Dendritic cell treated with granulocyte-macrophage colony-stimulating factor and Interleukin-4, amounts not matched to agents 40 ng/mL and 50 ng/mL, for 4 days (primary cell): ENCODE results near the gene ANAPC7.
A peak's percentile ranks its signal among the peaks of the same experiment; 100 is the strongest.
"Not testable (repeated sequence)": the region's sequence is repeated elsewhere in the genome, so short reads cannot be mapped to it uniquely, and the experiment has no call there.

Experiments used
- H3K27ac Mint-ChIP-seq: one replicate; pipeline ENCODE4 v1.8.0; 2022; ENCODE audit warnings: mild to moderate bottlenecking, mixed read lengths
- H3K27me3 Mint-ChIP-seq: one replicate; pipeline ENCODE4 v1.8.0; 2022; ENCODE audit warnings: mild to moderate bottlenecking, mixed read lengths
- H3K36me3 Mint-ChIP-seq: one replicate; pipeline ENCODE4 v1.8.0; 2022; ENCODE audit warnings: low read depth, mixed read lengths
- H3K4me1 Mint-ChIP-seq: one replicate; pipeline ENCODE4 v1.8.0; 2022; ENCODE audit warnings: low read depth, mixed read lengths
- H3K4me3 Mint-ChIP-seq: one replicate; pipeline ENCODE4 v1.8.0; 2022; ENCODE audit warnings: mild to moderate bottlenecking, moderate library complexity, mixed read lengths
- H3K9me3 Mint-ChIP-seq: one replicate; pipeline ENCODE4 v1.8.0; 2022; ENCODE audit warnings: mixed read lengths
- intact Hi-C: fragments of 100-400 bp; cut with micrococcal nuclease; formaldehyde crosslinking; loops from one replicate; pipeline ENCODE4 v1.15.0; 2022

ANAPC7 gene

GRCh38 chr12:110403146-110403975 lies at the start of gene ANAPC7:
ANAPC7 (minus strand) TSS chr12:110403708; CDS start chr12:110403627, 81 bp downstream.
- Mint-ChIP-seq H3K36me3 (peaks cover 35% of the 10 kb centered on the region), H3K9me3 (no peaks in the 10 kb centered on the region), H3K27me3 (no peaks in the 10 kb centered on the region), H3K27ac (peak within 1 kb of the TSS; percentile 98), H3K4me1 (peaks cover 7% of the 10 kb centered on the region), H3K4me3 (peak within 1 kb of the TSS; percentile 100)
- intact Hi-C loops: no loop called here

- Mint-ChIP-seq H3K36me3 (peaks cover 62% of the 10 kb centered on the region), H3K9me3 (no peaks in the 10 kb centered on the region), H3K4me1 (peaks cover 55% of the 10 kb centered on the region), H3K4me3 (no peak overlapping the region), H3K27ac (peak overlapping the region; percentile 100), H3K27me3 (no peaks in the 10 kb centered on the region)
- intact Hi-C loops: loop anchor here (2.0 to 5.0 kb wide), 4 partner anchors 18 to 436 kb away; partner anchors contain the start of genes FAM216A and GPN3
Measured at GRCh38 chr12:110451263-110451662, 47.8 kb upstream of the ANAPC7 start.

- peaks cover 57% of the 10 kb centered on the region for H3K4me1 Mint-ChIP-seq
- H3K27me3 Mint-ChIP-seq: no peaks in the 10 kb centered on the region
- peak within 1 kb of the TSS; percentile 100 for H3K27ac Mint-ChIP-seq
- H3K36me3 Mint-ChIP-seq: peaks cover 72% of the 10 kb centered on the region
- H3K9me3 Mint-ChIP-seq: no peaks in the 10 kb centered on the region
- H3K4me3 Mint-ChIP-seq: peak within 1 kb of the TSS; percentile 100
- intact Hi-C loops: loop anchor here (1.0 to 5.0 kb wide), 5 partner anchors 19 to 437 kb away; partner anchors contain the start of genes FAM216A and GPN3
Measured at GRCh38 chr12:110449799-110450497, 46.4 kb upstream of the ANAPC7 start, which contains the start of gene ARPC3. ARPC3 (minus strand) TSS chr12:110450337; CDS start chr12:110450260, 77 bp downstream.

DNA sequence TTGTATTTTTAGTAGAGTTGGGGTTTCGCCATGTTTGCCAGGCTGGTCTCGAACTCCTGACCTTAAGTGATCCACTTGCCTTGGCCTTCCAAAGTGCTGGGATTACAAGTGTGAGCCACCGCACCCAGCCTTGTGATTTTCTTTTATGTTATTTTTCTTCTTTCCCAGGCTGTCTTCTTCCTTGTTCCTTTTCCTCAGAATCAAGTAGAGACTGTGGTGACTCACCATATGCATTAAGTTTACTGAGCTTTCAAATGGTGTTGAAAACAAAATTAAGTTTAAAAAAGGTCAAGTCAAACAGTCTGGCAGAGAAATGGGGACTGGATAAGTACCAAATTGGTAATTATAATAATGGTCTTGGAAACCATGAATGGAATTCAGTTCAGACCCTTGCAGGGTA lies 40.9 kb upstream of the ANAPC7 start:
- H3K4me3 Mint-ChIP-seq: no peak overlapping the region
- H3K27ac Mint-ChIP-seq: peak overlapping the region; percentile 27
- peaks cover 94% of the 10 kb centered on the region for H3K36me3 Mint-ChIP-seq

DNA sequence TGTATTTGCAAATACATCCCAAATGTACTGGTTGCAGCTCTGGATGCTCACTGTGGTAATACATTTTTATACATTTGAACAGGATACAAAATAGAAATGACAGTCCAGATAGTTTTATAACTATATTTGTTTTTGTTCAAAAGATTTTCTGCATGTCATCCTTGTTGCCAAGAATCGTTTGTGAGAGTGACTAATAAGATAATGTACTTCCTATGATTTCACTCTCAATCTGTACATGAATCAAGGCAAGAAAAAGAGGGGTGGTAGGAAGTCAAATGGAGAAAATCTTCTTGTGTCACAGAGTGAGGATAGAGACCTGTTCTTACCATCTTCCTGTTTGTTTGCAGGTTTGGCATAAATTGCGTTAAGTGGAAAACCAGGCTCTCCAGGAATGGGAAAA lies 32.7 kb upstream of the ANAPC7 start:
- no peaks in the 10 kb centered on the region for H3K9me3 Mint-ChIP-seq
- no peaks in the 10 kb centered on the region for H3K27me3 Mint-ChIP-seq
- intact Hi-C loops: no loop called here
- H3K27ac Mint-ChIP-seq: no peak overlapping the region
- H3K4me1 Mint-ChIP-seq: no peaks in the 10 kb centered on the region
- H3K4me3 Mint-ChIP-seq: no peak overlapping the region
- H3K36me3 Mint-ChIP-seq: peaks cover 76% of the 10 kb centered on the region

More for the DNA sequence above, 40.9 kb upstream of the ANAPC7 start:
- Mint-ChIP-seq H3K27me3 (no peaks in the 10 kb centered on the region), H3K9me3 (no peaks in the 10 kb centered on the region), H3K4me1 (peaks cover 42% of the 10 kb centered on the region)
- intact Hi-C loops: no loop called here

- Mint-ChIP-seq H3K27me3 (no peaks in the 10 kb centered on the region), H3K27ac (peak overlapping the region; percentile 93), H3K4me1 (peaks cover 7% of the 10 kb centered on the region), H3K9me3 (no peaks in the 10 kb centered on the region), H3K4me3 (no peak overlapping the region), H3K36me3 (peaks cover 35% of the 10 kb centered on the region)
- intact Hi-C loops: no loop called here
Measured at GRCh38 chr12:110431957-110432587, 28.6 kb upstream of the ANAPC7 start.

DNA sequence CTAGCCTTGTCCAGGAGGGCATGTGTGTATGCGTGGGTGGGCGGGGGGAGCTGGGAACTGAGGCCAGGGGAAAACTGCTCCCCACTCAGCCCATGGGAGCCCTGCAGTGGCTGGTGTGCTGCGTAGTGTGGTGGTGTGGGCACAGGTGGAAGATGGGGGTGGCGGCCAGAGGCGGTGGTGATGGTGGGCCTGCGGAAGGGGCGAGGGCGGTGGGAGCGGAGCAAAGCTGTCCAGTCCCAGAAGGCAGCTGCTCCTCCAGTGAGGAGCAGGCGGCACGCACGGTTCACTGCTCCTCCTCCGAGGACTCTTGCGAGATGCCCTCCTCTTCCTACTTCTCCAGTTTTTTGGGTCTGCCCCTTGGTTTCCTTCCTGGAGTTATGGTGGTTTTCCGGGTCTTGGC lies 26.2 kb upstream of the ANAPC7 start:
- H3K27me3 Mint-ChIP-seq, H3K4me3 Mint-ChIP-seq, intact Hi-C loops, H3K27ac Mint-ChIP-seq, H3K9me3 Mint-ChIP-seq, H3K4me1 Mint-ChIP-seq: not testable (repeated sequence)
- peaks cover 11% of the 10 kb centered on the region for H3K36me3 Mint-ChIP-seq

DNA sequence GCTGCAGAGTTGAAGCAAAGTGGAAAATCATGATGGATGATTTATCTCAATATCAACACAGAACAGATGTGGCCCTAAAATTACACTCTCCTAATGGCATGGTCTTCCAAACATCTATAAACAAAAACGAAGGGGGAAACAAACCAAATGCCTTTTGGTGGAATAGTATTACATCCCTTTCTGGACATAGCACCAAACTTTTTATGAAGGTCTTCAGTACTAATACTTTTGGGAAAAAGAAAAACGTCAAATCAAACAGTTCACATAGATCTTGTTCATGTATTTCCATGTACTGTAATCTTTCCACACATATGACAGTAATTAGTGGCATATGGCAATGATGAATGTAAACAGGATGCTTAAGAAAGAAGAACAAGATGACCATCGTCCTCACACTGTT lies 22.9 kb upstream of the ANAPC7 start:
- Mint-ChIP-seq H3K27me3 (no peaks in the 10 kb centered on the region), H3K27ac (no peak overlapping the region), H3K36me3 (no peaks in the 10 kb centered on the region), H3K9me3 (no peaks in the 10 kb centered on the region), H3K4me3 (no peak overlapping the region), H3K4me1 (peaks cover 7% of the 10 kb centered on the region)
- intact Hi-C loops: no loop called here

- no peaks in the 10 kb centered on the region for H3K36me3 Mint-ChIP-seq
- no peaks in the 10 kb centered on the region for H3K9me3 Mint-ChIP-seq
- no peaks in the 10 kb centered on the region for H3K27me3 Mint-ChIP-seq
- H3K4me3 Mint-ChIP-seq: no peak overlapping the region
- no peak overlapping the region for H3K27ac Mint-ChIP-seq
- H3K4me1 Mint-ChIP-seq: no peaks in the 10 kb centered on the region
- intact Hi-C loops: no loop called here
Measured at GRCh38 chr12:110424237-110424636, 20.7 kb upstream of the ANAPC7 start.

- intact Hi-C loops: no loop called here
Measured at GRCh38 chr12:110421701-110422100, 18.2 kb upstream of the ANAPC7 start.

GRCh38 chr12:110421159-110421661 lies 17.7 kb upstream of the ANAPC7 start:
- Mint-ChIP-seq H3K27ac (no peak overlapping the region), H3K4me3 (no peak overlapping the region), H3K27me3 (no peaks in the 10 kb centered on the region), H3K4me1 (peaks cover 11% of the 10 kb centered on the region), H3K36me3 (no peaks in the 10 kb centered on the region), H3K9me3 (no peaks in the 10 kb centered on the region)
- intact Hi-C loops: no loop called here

More at GRCh38 chr12:110421701-110422100, 18.2 kb upstream of the ANAPC7 start:
- Mint-ChIP-seq H3K4me1 (peaks cover 11% of the 10 kb centered on the region), H3K27ac (no peak overlapping the region), H3K36me3 (no peaks in the 10 kb centered on the region), H3K4me3 (no peak overlapping the region), H3K27me3 (no peaks in the 10 kb centered on the region), H3K9me3 (no peaks in the 10 kb centered on the region)

DNA sequence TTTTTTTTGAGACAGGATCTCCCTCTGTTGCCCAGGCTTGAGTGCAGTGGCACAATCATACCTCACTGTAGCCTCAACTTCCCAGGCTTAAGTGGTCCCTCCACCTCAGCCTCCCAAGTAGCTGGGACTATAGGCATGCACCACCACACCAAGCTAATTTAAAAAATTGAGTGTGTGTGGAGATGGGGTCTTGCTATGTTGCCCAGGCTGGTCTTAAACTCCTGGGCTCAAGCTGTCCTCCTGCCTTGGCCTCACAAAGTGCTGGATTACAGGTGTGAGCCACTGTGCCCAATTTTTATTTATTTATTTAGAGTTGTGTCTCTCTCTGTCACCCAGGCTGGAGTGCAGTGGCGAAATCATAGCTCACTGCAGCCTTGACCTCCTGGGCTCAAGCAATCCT lies 17.1 kb upstream of the ANAPC7 start:
- H3K4me3 Mint-ChIP-seq, intact Hi-C loops, H3K9me3 Mint-ChIP-seq, H3K36me3 Mint-ChIP-seq, H3K27ac Mint-ChIP-seq, H3K27me3 Mint-ChIP-seq: not testable (repeated sequence)
- peaks cover 11% of the 10 kb centered on the region for H3K4me1 Mint-ChIP-seq

DNA sequence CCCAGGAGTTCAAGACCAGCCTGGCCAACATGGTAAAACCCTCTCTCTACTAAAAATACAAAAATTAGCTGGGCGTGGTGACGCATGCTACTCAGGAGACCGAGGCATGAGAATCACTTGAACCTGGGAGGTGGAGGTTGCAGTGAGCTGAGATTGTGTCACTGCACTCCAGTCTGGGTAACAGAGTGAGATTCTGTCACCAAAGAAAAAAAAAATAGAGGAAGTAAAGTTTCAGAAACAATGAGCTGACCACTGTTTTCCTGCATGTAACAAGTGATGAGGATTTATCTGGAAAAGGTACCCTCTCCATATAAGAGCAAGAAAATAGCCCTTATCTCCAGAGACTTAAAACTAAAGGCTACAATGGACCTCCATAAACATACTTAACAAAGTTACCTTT lies 13.6 kb upstream of the ANAPC7 start:
- H3K27ac Mint-ChIP-seq, H3K4me3 Mint-ChIP-seq, intact Hi-C loops, H3K36me3 Mint-ChIP-seq, H3K27me3 Mint-ChIP-seq, H3K9me3 Mint-ChIP-seq: not testable (repeated sequence)
- peaks cover 11% of the 10 kb centered on the region for H3K4me1 Mint-ChIP-seq

GRCh38 chr12:110410086-110410485 lies 6.6 kb upstream of the ANAPC7 start:
- H3K4me1 Mint-ChIP-seq, H3K9me3 Mint-ChIP-seq, H3K27me3 Mint-ChIP-seq, H3K4me3 Mint-ChIP-seq, intact Hi-C loops, H3K27ac Mint-ChIP-seq, H3K36me3 Mint-ChIP-seq: not testable (repeated sequence)
